Cardiac muscle cell (in vitro differentiated cells and primary cell): ENCODE measurements around the gene PRXL2B. TPM values are rescaled to one million over a fixed set of nuclear protein-coding genes. Genes with fewer than 3 reads are reported as not detected.

ENCODE experiments used
- DNase-seq, 2 donors: peaks; one replicate each; pipeline versions ENCODE4 v3.0.0 to v3.0.0-alpha.2; 2010 to 2017; ENCODE audit warnings: low read depth in 1 of 2, low spot score in 1 of 2
- H3K27ac ChIP-seq: fragments of 200-600 bp; sonication (generic); 2 replicates; pipeline ENCODE4 v1.5.1; 2016
- H3K27me3 ChIP-seq: fragments of 200-600 bp; sonication (generic); 2 replicates; pipeline ENCODE4 v1.6.0; 2016; ENCODE audit warnings: control low read depth
- H3K36me3 ChIP-seq: fragments of 200-600 bp; sonication (generic); 2 replicates; pipeline ENCODE4 v1.5.1; 2016; ENCODE audit warnings: control low read depth
- H3K4me1 ChIP-seq: fragments of 200-600 bp; sonication (generic); 2 replicates; pipeline ENCODE4 v1.8.1; 2017; ENCODE audit warnings: low read depth, mild to moderate bottlenecking, mixed run types
- H3K4me3 ChIP-seq: fragments of 200-600 bp; sonication (generic); 2 replicates; pipeline ENCODE4 v1.5.1; 2016; ENCODE audit warnings: mild to moderate bottlenecking
- H3K9me3 ChIP-seq: fragments of 200-600 bp; sonication (generic); 2 replicates; pipeline ENCODE4 v1.5.1; 2017; ENCODE audit warnings: low read depth, mild to moderate bottlenecking, control low read depth
- CTCF ChIP-seq: IDR thresholded peaks from 2 replicates; pipeline ENCODE4 v1.5.1; 2012; ENCODE audit warnings: low read depth, mild to moderate bottlenecking, low read length
- polyA plus RNA-seq: library from polyadenylated mRNA; unstranded; fragments of >200 nt; fragmentation: Nextera tagmentation; extraction: Ambion mirVana; gene quantifications from 2 replicates; pipeline ENCODE4 v1.2.1, GENCODE V29; 2016
- total RNA-seq: library from RNA; depleted of rRNA; stranded (reverse); fragments of >200 nt; gene quantifications from 2 replicates; pipeline ENCODE4 v1.2.3, GENCODE V29; 2016

PRXL2B gene
- total and polyA plus RNA-seq, 2 experiments from 2014 or later: 53.0 to 59.5 TPM

- DNase-seq: no peak
- H3K4me3 ChIP-seq: no peak overlapping the region
- H3K27me3 ChIP-seq: no peaks in the 10 kb centered on the region
- H3K27ac ChIP-seq: no peak overlapping the region
- peaks cover 7% of the 10 kb centered on the region for H3K4me1 ChIP-seq
- no peaks in the 10 kb centered on the region for H3K9me3 ChIP-seq
- H3K36me3 ChIP-seq: no peaks in the 10 kb centered on the region
- TF ChIP-seq CTCF: no peak
These were observed 25.1 kb upstream of the PRXL2B start for GRCh38 chr1:2561446-2561845.

GRCh38 chr1:2561898-2562895, 24.4 kb upstream of the PRXL2B start:
- no peak for DNase-seq
- no peaks in the 10 kb centered on the region for H3K36me3 ChIP-seq
- no peaks in the 10 kb centered on the region for H3K4me1 ChIP-seq
- H3K4me3 ChIP-seq: no peak overlapping the region
- no peak overlapping the region for H3K27ac ChIP-seq
- no peaks in the 10 kb centered on the region for H3K27me3 ChIP-seq
- H3K9me3 ChIP-seq: no peaks in the 10 kb centered on the region
- peak; percentile 37 for TF ChIP-seq CTCF

- Histone ChIP-seq H3K36me3 (no peaks in the 10 kb centered on the region), H3K4me1 (no peaks in the 10 kb centered on the region), H3K27ac (no peak overlapping the region), H3K27me3 (no peaks in the 10 kb centered on the region), H3K9me3 (no peaks in the 10 kb centered on the region), H3K4me3 (no peak overlapping the region)
- no peak for DNase-seq
- TF ChIP-seq CTCF: no peak
These were observed 23.4 kb upstream of the PRXL2B start for GRCh38 chr1:2563205-2563604.

- no peaks in the 10 kb centered on the region for H3K27me3 ChIP-seq
- no peak overlapping the region for H3K27ac ChIP-seq
- no peaks in the 10 kb centered on the region for H3K4me1 ChIP-seq
- H3K4me3 ChIP-seq: no peak overlapping the region
- no peaks in the 10 kb centered on the region for H3K36me3 ChIP-seq
- no peak for DNase-seq
- no peak for TF ChIP-seq CTCF
- H3K9me3 ChIP-seq: no peaks in the 10 kb centered on the region
These were observed 22.4 kb upstream of the PRXL2B start for GRCh38 chr1:2564006-2564814.

- Histone ChIP-seq H3K36me3 (no peaks in the 10 kb centered on the region), H3K27ac (no peak overlapping the region), H3K9me3 (no peaks in the 10 kb centered on the region), H3K27me3 (no peaks in the 10 kb centered on the region), H3K4me1 (no peaks in the 10 kb centered on the region), H3K4me3 (no peak overlapping the region)
- DNase-seq: no peak
- TF ChIP-seq CTCF: no peak
These were observed 21.7 kb upstream of the PRXL2B start for GRCh38 chr1:2564815-2565374.
